HepG2 (cell line): Measurements from ENCODE around the gene TMEM131L. TPM values are rescaled to one million over a fixed set of nuclear protein-coding genes. Genes with fewer than 3 reads are reported as not detected.

ENCODE experiments used
- ATAC-seq: fragments of 200-7000 bp; cut with Tn5 transposase; 3 replicates; pipeline ENCODE4 v1.9.1; 2020; ENCODE audit warnings: mild to moderate bottlenecking, moderate library complexity
- BruUV-seq: library from RNA; stranded (reverse); fragments of 400-500 nt; replicated peaks from 2 replicates; lab custom pipeline; 2021; lab: Mats Ljungman, UMichigan
- CTCF ChIA-PET: fragments of 300-600 bp; formaldehyde crosslinking; extraction: SDS; loops from one replicate; lab custom pipeline; 2021; ENCODE audit warnings: low total read pairs, inconsistent platforms, low intra/inter-chr PET ratio; lab: Yijun Ruan, JAX
- POLR2A ChIA-PET: fragments of 350-600 bp; sonication (Branson Sonifier 250); formaldehyde crosslinking; loops from one replicate; lab custom pipeline; 2020; ENCODE audit warnings: antibody characterized with exemption, inconsistent platforms; lab: Yijun Ruan, JAX
- DNase-seq: peaks from one replicate; pipeline ENCODE4 v3.0.0-alpha.2; 2015; ENCODE audit warnings: low spot score
- FAIRE-seq: peaks from 3 replicates; lab custom pipeline; 2011; peaks lifted over from hg19 to GRCh38; lab: Jason Lieb, UNC
- H2AFZ ChIP-seq: one replicate; pipeline ENCODE4 v1.6.1; 2011; ENCODE audit warnings: low read length, inconsistent platforms
- H3K27ac ChIP-seq: fragments of 300-600 bp; 3 replicates; pipeline ENCODE4 v1.8.0; 2011; ENCODE audit warnings: mixed run types, mild to moderate bottlenecking, mixed read lengths, low read length, inconsistent platforms; ENCODE audit not compliant: insufficient read depth; ENCODE audit errors: extremely low read length
- H3K27me3 ChIP-seq, 2 experiments: fragments of 200-600 bp in 1 of 2; 2 replicates in 1 of 2; 3 replicates in 1 of 2; pipeline versions ENCODE4 v1.6.0 to v1.8.0; 2011; ENCODE audit warnings: low read length in 2 of 2, mild to moderate bottlenecking in 2 of 2, moderate library complexity in 2 of 2, inconsistent platforms in 1 of 2; ENCODE audit not compliant: insufficient read depth in 2 of 2, control insufficient read depth in 1 of 2
- H3K36me3 ChIP-seq, 2 experiments: fragments of 200-600 bp in 1 of 2; replicated peaks in 1 of 2; 2 replicates in 1 of 2; 3 replicates in 1 of 2; pipeline versions ENCODE4 v1.5.1 to v1.8.0; 2011; ENCODE audit warnings: low read length in 2 of 2, inconsistent platforms in 1 of 2; ENCODE audit not compliant: insufficient read depth in 2 of 2, control insufficient read depth in 1 of 2
- H3K4me1 ChIP-seq: 2 replicates; pipeline ENCODE4 v1.5.1; 2012; ENCODE audit warnings: low read length, inconsistent platforms; ENCODE audit not compliant: insufficient read depth
- H3K4me2 ChIP-seq: 2 replicates; pipeline ENCODE4 v1.6.0; 2011; ENCODE audit warnings: low read depth, low read length, inconsistent platforms
- H3K4me3 ChIP-seq, 3 experiments: fragments of 200-600 bp in 1 of 3; sonication (generic), shearing (Covaris generic) in 1 of 3; replicated peaks in 1 of 3; 2 replicates each; pipeline ENCODE4 v1.5.1; 2011 to 2016; ENCODE audit warnings: low read length in 3 of 3, inconsistent platforms in 2 of 3, low read depth in 2 of 3, mild to moderate bottlenecking in 2 of 3, control low read depth in 1 of 3, mixed read lengths in 1 of 3; ENCODE audit not compliant: insufficient read depth in 1 of 3
- H3K79me2 ChIP-seq: one replicate; pipeline ENCODE4 v1.6.1; 2011; ENCODE audit warnings: low read length, inconsistent platforms; ENCODE audit not compliant: insufficient read depth
- H3K9ac ChIP-seq: 2 replicates; pipeline ENCODE4 v1.6.0; 2011; ENCODE audit warnings: mild to moderate bottlenecking, low read depth, low read length, inconsistent platforms; ENCODE audit not compliant: insufficient read depth
- H3K9me3 ChIP-seq: 2 replicates; pipeline ENCODE4 v1.5.1; 2012; ENCODE audit warnings: mild to moderate bottlenecking, low read length
- H4K20me1 ChIP-seq: 2 replicates; pipeline ENCODE4 v1.6.0; 2011; ENCODE audit warnings: inconsistent platforms, mild to moderate bottlenecking, low read length, moderate library complexity; ENCODE audit not compliant: insufficient read depth
- NFE2 ChIP-seq: sonication (generic); formaldehyde crosslinking; IDR thresholded peaks from 2 replicates; pipeline ENCODE4 v1.4.0; 2020; ENCODE audit warnings: missing genetic modification reagents
- NFIC ChIP-seq: IDR thresholded peaks from 2 replicates; pipeline ENCODE4 v1.6.1; 2012; ENCODE audit warnings: mild to moderate bottlenecking, low read length, inconsistent platforms
- THAP9 ChIP-seq: sonication (generic); formaldehyde crosslinking; IDR thresholded peaks from 2 replicates; pipeline ENCODE4; 2020; ENCODE audit warnings: missing genetic modification reagents, mild to moderate bottlenecking, borderline replicate concordance
- U2AF2 ChIP-seq: fragments of 200-400 bp; formaldehyde crosslinking; IDR thresholded peaks from 2 replicates; pipeline ENCODE4 v1.6.1; 2017; ENCODE audit warnings: low read depth, mild to moderate bottlenecking, low read length
- WGBS: methylation state at CpG from one replicate; pipeline ENCODE4 v1.1.6; 2017; ENCODE audit warnings: low lambda C conversion rate; 5-methylcytosine and 5-hydroxymethylcytosine counted together
- in situ Hi-C: cut with HindIII; loops from 2 replicates; pipeline ENCODE4 v1.10.0; 2017; ENCODE audit warnings: low pct_unique_long_range_greater_than_20kb; ENCODE audit not compliant: extremely low pct_ligation_motif_present
- intact Hi-C: fragments of 100-400 bp; cut with micrococcal nuclease; formaldehyde crosslinking; loops from one replicate; pipeline ENCODE4 v1.10.0; 2022; ENCODE audit not compliant: unreplicated experiment
- polyA plus RNA-seq, 8 experiments: library from polyadenylated mRNA; depleted of rRNA in 3 of 8; stranded (reverse) in 7 of 8; unstranded in 1 of 8; fragments of >200 nt; fragmentation: Illumina TruSeq in 4 of 8; extraction: Trizol in 4 of 8; gene quantifications; 2 replicates each; pipeline versions ENCODE4 v1.2.1 to v1.2.3, GENCODE V29; 2011 to 2016; ENCODE audit warnings: low read depth in 4 of 8, missing spikeins in 1 of 8, mixed read lengths in 1 of 8; ENCODE audit not compliant: insufficient read depth in 1 of 8
- total RNA-seq, 5 experiments: library from RNA; depleted of rRNA; stranded (reverse); fragments of >200 nt; fragmentation: Illumina TruSeq; extraction: Trizol; gene quantifications; 2 replicates each; pipeline ENCODE4 v1.2.3, GENCODE V29; 2016; ENCODE audit warnings: low read depth in 1 of 5
- TF ChIP-seq, protein P1 (sequence below): sonication (generic); formaldehyde crosslinking; IDR thresholded peaks from 2 replicates; pipeline ENCODE4 v1.4.0; 2020; ENCODE audit warnings: missing genetic modification reagents

TMEM131L gene
- total and polyA plus RNA-seq, 2 of the 13 experiments (the other 11 are each of a cell fraction or from before 2014, with no cell fraction given), result 2.2 to 4.5 TPM

GRCh38 chr4:153603258-153603657 is 137.1 kb downstream of the TMEM131L start:
- TF ChIP-seq, protein P1, sequence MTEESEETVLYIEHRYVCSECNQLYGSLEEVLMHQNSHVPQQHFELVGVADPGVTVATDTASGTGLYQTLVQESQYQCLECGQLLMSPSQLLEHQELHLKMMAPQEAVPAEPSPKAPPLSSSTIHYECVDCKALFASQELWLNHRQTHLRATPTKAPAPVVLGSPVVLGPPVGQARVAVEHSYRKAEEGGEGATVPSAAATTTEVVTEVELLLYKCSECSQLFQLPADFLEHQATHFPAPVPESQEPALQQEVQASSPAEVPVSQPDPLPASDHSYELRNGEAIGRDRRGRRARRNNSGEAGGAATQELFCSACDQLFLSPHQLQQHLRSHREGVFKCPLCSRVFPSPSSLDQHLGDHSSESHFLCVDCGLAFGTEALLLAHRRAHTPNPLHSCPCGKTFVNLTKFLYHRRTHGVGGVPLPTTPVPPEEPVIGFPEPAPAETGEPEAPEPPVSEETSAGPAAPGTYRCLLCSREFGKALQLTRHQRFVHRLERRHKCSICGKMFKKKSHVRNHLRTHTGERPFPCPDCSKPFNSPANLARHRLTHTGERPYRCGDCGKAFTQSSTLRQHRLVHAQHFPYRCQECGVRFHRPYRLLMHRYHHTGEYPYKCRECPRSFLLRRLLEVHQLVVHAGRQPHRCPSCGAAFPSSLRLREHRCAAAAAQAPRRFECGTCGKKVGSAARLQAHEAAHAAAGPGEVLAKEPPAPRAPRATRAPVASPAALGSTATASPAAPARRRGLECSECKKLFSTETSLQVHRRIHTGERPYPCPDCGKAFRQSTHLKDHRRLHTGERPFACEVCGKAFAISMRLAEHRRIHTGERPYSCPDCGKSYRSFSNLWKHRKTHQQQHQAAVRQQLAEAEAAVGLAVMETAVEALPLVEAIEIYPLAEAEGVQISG (CRISPR knock-in tag), result no peak
- TF ChIP-seq NFE2 (CRISPR knock-in tag) (no peak), NFIC (no peak), U2AF2 (no peak), THAP9 (no peak)
- BruUV-seq, result no TSS peak
- WGBS, result 100% methylated on average over 2 of the region's 2 CpGs
- no peak overlapping the region for H3K4me2 ChIP-seq
- H3K27me3 ChIP-seq, result no peaks in the 10 kb centered on the region; a peak in 1 of 5 replicates
- in situ Hi-C loops (no loop called here), intact Hi-C loops (no loop called here)
- H3K27ac ChIP-seq, result no peak overlapping the region
- FAIRE-seq, result no peak
- no peaks in the 10 kb centered on the region for H3K9me3 ChIP-seq
- DNase-seq, result no peak
- CTCF ChIA-PET, result no interaction called here
- ATAC-seq, result no peak
- POLR2A ChIA-PET, result no interaction called here
- H3K4me3 ChIP-seq, result no peak overlapping the region
- H3K4me1 ChIP-seq, result no peaks in the 10 kb centered on the region
- H2AFZ ChIP-seq, result no peak overlapping the region
- H4K20me1 ChIP-seq, result no peaks in the 10 kb centered on the region
- no peak overlapping the region for H3K9ac ChIP-seq
- peaks cover 2 to 9% of the 10 kb centered on the region in 2 experiments; a peak in 1 of 5 replicates for H3K36me3 ChIP-seq
- H3K79me2 ChIP-seq, result no peaks in the 10 kb centered on the region
